ENCODE data around the gene TAAR5. TPM values are rescaled to one million over a fixed set of nuclear protein-coding genes. Genes with fewer than 3 reads are reported as not detected.
"Not testable (repeated sequence)": the region's sequence is repeated elsewhere in the genome, so short reads cannot be mapped to it uniquely, and the experiment has no call there.

Gene TAAR5
- polyA plus RNA-seq, 1 experiment: not detected

GRCh38 chr6:132566404-132566803 is 23.1 kb downstream of the TAAR5 start:
- H3K27me3 ChIP-seq (ENCODE audit: control insufficient read depth, insufficient read depth, low read length): peaks cover 23% of the 10 kb centered on the region
- H3K9me3 ChIP-seq (ENCODE audit: control insufficient read depth, insufficient read depth, low read length): no peaks in the 10 kb centered on the region
- CTCF ChIA-PET: interaction anchor here (0.6 kb wide), 1 partner anchor 63 kb away, joined by 3 read pairs; no protein-coding TSS in a partner anchor
- no peak for DNase-seq (ENCODE audit: low read depth, low spot score)
- no peak for TF ChIP-seq CTCF (IDR thresholded peaks at IDR 0.05; ENCODE audit: low read depth, low read length)
- no peak overlapping the region for H3K27ac ChIP-seq (ENCODE audit: low read depth, low read length)
- POLR2A ChIA-PET: no interaction called here
- H3K4me3 ChIP-seq (ENCODE audit: low read depth, low read length): no peak overlapping the region

GRCh38 chr6:132560087-132560486 is 29.5 kb downstream of the TAAR5 start:
- DNase-seq (ENCODE audit: low read depth, low spot score); POLR2A ChIA-PET: not testable (repeated sequence)
- H3K27me3 ChIP-seq (ENCODE audit: control insufficient read depth, insufficient read depth, low read length): peaks cover 19% of the 10 kb centered on the region

GRCh38 chr6:132552372-132552771 is 37.2 kb downstream of the TAAR5 start, which contains the start of gene TAAR8:
TSS of gene TAAR8 (plus strand) at chr6:132552672. CDS start at chr6:132552693, 21 bp downstream.
- Histone ChIP-seq H3K27ac (ENCODE audit: low read depth, low read length) (no peak within 1 kb of the TSS), H3K9me3 (ENCODE audit: control insufficient read depth, insufficient read depth, low read length) (no peaks in the 10 kb centered on the region), H3K27me3 (ENCODE audit: control insufficient read depth, insufficient read depth, low read length) (peaks cover 19% of the 10 kb centered on the region), H3K4me3 (ENCODE audit: low read depth, low read length) (no peak within 1 kb of the TSS)
- DNase-seq (ENCODE audit: low read depth, low spot score): no peak
- no peak for TF ChIP-seq CTCF (IDR thresholded peaks at IDR 0.05; ENCODE audit: low read depth, low read length)
- ChIA-PET POLR2A (no interaction called here), CTCF (interaction anchor here (0.7 to 1.3 kb wide), 2 partner anchors 22 to 67 kb away, joined by 3 read pairs; no protein-coding TSS in a partner anchor)

More at GRCh38 chr6:132560087-132560486, 29.5 kb downstream of the TAAR5 start:
- H3K4me3 ChIP-seq (ENCODE audit: low read depth, low read length); H3K9me3 ChIP-seq (ENCODE audit: control insufficient read depth, insufficient read depth, low read length); H3K27ac ChIP-seq (ENCODE audit: low read depth, low read length): not testable (repeated sequence)
- CTCF ChIA-PET: interaction anchor here (0.5 to 0.9 kb wide), 2 partner anchors 29 to 222 kb away, joined by 3 to 4 read pairs; no protein-coding TSS in a partner anchor

GRCh38 chr6:132551214-132551613 is 38.3 kb downstream of the TAAR5 start:
- ChIA-PET CTCF (interaction anchor here (1.3 kb wide), 1 partner anchor 21 kb away, joined by 3 read pairs; no protein-coding TSS in a partner anchor), POLR2A (no interaction called here)
- TF ChIP-seq CTCF (IDR thresholded peaks at IDR 0.05; ENCODE audit: low read depth, low read length): no peak
- Histone ChIP-seq H3K9me3 (ENCODE audit: control insufficient read depth, insufficient read depth, low read length) (no peaks in the 10 kb centered on the region), H3K27ac (ENCODE audit: low read depth, low read length) (no peak overlapping the region), H3K4me3 (ENCODE audit: low read depth, low read length) (no peak overlapping the region), H3K27me3 (ENCODE audit: control insufficient read depth, insufficient read depth, low read length) (peaks cover 12% of the 10 kb centered on the region)
- DNase-seq (ENCODE audit: low read depth, low spot score): no peak

- POLR2A ChIA-PET: no interaction called here
- Histone ChIP-seq H3K9me3 (ENCODE audit: control insufficient read depth, insufficient read depth, low read length) (no peaks in the 10 kb centered on the region), H3K27me3 (ENCODE audit: control insufficient read depth, insufficient read depth, low read length) (peaks cover 16% of the 10 kb centered on the region), H3K27ac (ENCODE audit: low read depth, low read length) (no peak overlapping the region), H3K4me3 (ENCODE audit: low read depth, low read length) (no peak overlapping the region)
- CTCF ChIA-PET: no interaction called here
- TF ChIP-seq CTCF (IDR thresholded peaks at IDR 0.05; ENCODE audit: low read depth, low read length): no peak
- no peak for DNase-seq (ENCODE audit: low read depth, low spot score)
Observed at GRCh38 chr6:132548746-132549463, 40.6 kb downstream of the TAAR5 start.
